IMR-90 (cell line): ENCODE data around the gene TNPO1. TPM values are rescaled to one million over a fixed set of nuclear protein-coding genes. Genes with fewer than 3 reads are reported as not detected.

Experiments
- ATAC-seq: fragments of 200-7000 bp; cut with Tn5 transposase; 2 replicates; pipeline ENCODE4 v1.9.1; 2020; ENCODE audit warnings: low read depth, mild to moderate bottlenecking, moderate library complexity
- BruUV-seq: library from RNA; stranded (reverse); fragments of 400-500 nt; replicated peaks from 2 replicates; lab custom pipeline; 2021; lab: Mats Ljungman, UMichigan
- CTCF ChIA-PET: fragments of 300-600 bp; formaldehyde crosslinking; extraction: SDS; loops from one replicate; lab custom pipeline; 2021; ENCODE audit warnings: antibody characterized with exemption; lab: Yijun Ruan, JAX
- POLR2A ChIA-PET: fragments of 300-600 bp; sonication (Branson Sonifier 250); formaldehyde crosslinking; loops from one replicate; lab custom pipeline; 2022; ENCODE audit warnings: antibody characterized with exemption; ENCODE audit not compliant: unreplicated experiment; lab: Charles Lee
- DNase-seq: peaks from one replicate; pipeline ENCODE4 v3.0.0; 2013
- H2AFZ ChIP-seq: replicated peaks from 2 replicates; pipeline ENCODE3; 2013; ENCODE audit warnings: low read length, mild to moderate bottlenecking; ENCODE audit not compliant: poor library complexity
- H2AK5ac ChIP-seq: 2 replicates; pipeline ENCODE4 v1.6.1; 2013; ENCODE audit warnings: low read depth, low read length, inconsistent platforms
- H2AK9ac ChIP-seq: replicated peaks from 2 replicates; pipeline ENCODE3; 2013; ENCODE audit warnings: mild to moderate bottlenecking, low read depth, low read length, moderate library complexity; ENCODE audit not compliant: poor library complexity
- H2BK120ac ChIP-seq: 2 replicates; pipeline ENCODE4 v1.6.1; 2013; ENCODE audit warnings: low read depth, low read length, inconsistent platforms
- H2BK15ac ChIP-seq: 3 replicates; pipeline ENCODE4 v1.6.1; 2013; ENCODE audit warnings: low read depth, low read length, inconsistent platforms
- H2BK20ac ChIP-seq: 2 replicates; pipeline ENCODE4 v1.6.1; 2013; ENCODE audit warnings: low read depth, mild to moderate bottlenecking, inconsistent platforms, low read length, moderate library complexity
- H2BK5ac ChIP-seq: 2 replicates; pipeline ENCODE4 v1.6.1; 2013; ENCODE audit warnings: mild to moderate bottlenecking, low read depth, low read length, inconsistent platforms; ENCODE audit not compliant: poor library complexity, severe bottlenecking
- H3K14ac ChIP-seq: replicated peaks from 2 replicates; pipeline ENCODE4 v1.6.1; 2013; ENCODE audit warnings: low read depth, low read length, inconsistent platforms
- H3K18ac ChIP-seq: 2 replicates; pipeline ENCODE4 v1.6.1; 2013; ENCODE audit warnings: low read depth, low read length, control low read depth
- H3K23ac ChIP-seq: 2 replicates; pipeline ENCODE4 v1.6.1; 2013; ENCODE audit warnings: low read depth, low read length, inconsistent platforms
- H3K27ac ChIP-seq: 2 replicates; pipeline ENCODE4 v1.5.1; 2013; ENCODE audit warnings: mild to moderate bottlenecking, control low read depth, low read length; ENCODE audit not compliant: insufficient read depth
- H3K27me3 ChIP-seq: 2 replicates; pipeline ENCODE4 v1.6.1; 2013; ENCODE audit warnings: low read length; ENCODE audit not compliant: control insufficient read depth, insufficient read depth
- H3K36me3 ChIP-seq: 2 replicates; pipeline ENCODE4 v1.6.1; 2013; ENCODE audit warnings: low read length, mixed read lengths; ENCODE audit not compliant: control insufficient read depth, insufficient read depth
- H3K4ac ChIP-seq: 2 replicates; pipeline ENCODE4 v1.6.1; 2013; ENCODE audit warnings: low read depth, low read length, inconsistent platforms
- H3K4me1 ChIP-seq: 2 replicates; pipeline ENCODE4 v1.6.1; 2013; ENCODE audit warnings: low read length, mixed read lengths; ENCODE audit not compliant: control insufficient read depth, insufficient read depth
- H3K4me2 ChIP-seq: 2 replicates; pipeline ENCODE4 v1.6.1; 2013; ENCODE audit warnings: low read depth, mild to moderate bottlenecking, control low read depth, low read length, moderate library complexity
- H3K4me3 ChIP-seq: 2 replicates; pipeline ENCODE4 v1.5.1; 2013; ENCODE audit warnings: low read depth, mild to moderate bottlenecking, control low read depth, low read length, moderate library complexity; ENCODE audit not compliant: insufficient read depth
- H3K56ac ChIP-seq: 2 replicates; pipeline ENCODE4 v1.6.1; 2013; ENCODE audit warnings: low read length, inconsistent platforms; ENCODE audit not compliant: insufficient read depth; ENCODE audit errors: extremely low read depth
- H3K79me1 ChIP-seq, 2 experiments: 2 replicates each; pipeline ENCODE4 v1.6.1; 2013; ENCODE audit warnings: low read length in 2 of 2, inconsistent platforms in 1 of 2, low read depth in 1 of 2
- H3K9ac ChIP-seq: 2 replicates; pipeline ENCODE4 v1.6.1; 2013; ENCODE audit warnings: low read depth, low read length, control low read depth
- H3K9me1 ChIP-seq: 2 replicates; pipeline ENCODE4 v1.6.1; 2013; ENCODE audit warnings: low read length, inconsistent platforms; ENCODE audit not compliant: insufficient read depth
- H3K9me3 ChIP-seq: 2 replicates; pipeline ENCODE4 v1.6.1; 2013; ENCODE audit warnings: low read length; ENCODE audit not compliant: control insufficient read depth, insufficient read depth
- H4K20me1 ChIP-seq: 2 replicates; pipeline ENCODE4 v1.6.1; 2013; ENCODE audit warnings: low read length, inconsistent platforms; ENCODE audit not compliant: insufficient read depth
- H4K5ac ChIP-seq: 2 replicates; pipeline ENCODE4 v1.6.1; 2013; ENCODE audit warnings: mild to moderate bottlenecking, low read depth, low read length, control low read depth
- H4K8ac ChIP-seq, 2 experiments: 2 replicates each; pipeline ENCODE4 v1.6.1; 2013; ENCODE audit warnings: low read depth in 2 of 2, low read length in 2 of 2, control low read depth in 1 of 2, inconsistent platforms in 1 of 2
- H4K91ac ChIP-seq: 2 replicates; pipeline ENCODE4 v1.6.1; 2013; ENCODE audit warnings: low read depth, low read length, inconsistent platforms; ENCODE audit not compliant: insufficient read depth
- BHLHE40 ChIP-seq: fragments of 150-350 bp; IDR thresholded peaks from 2 replicates; pipeline ENCODE4 v1.6.1; 2016; ENCODE audit warnings: mild to moderate bottlenecking, low read depth, low read length
- CEBPB ChIP-seq: IDR thresholded peaks from 2 replicates; pipeline ENCODE4 v1.6.1; 2012; ENCODE audit warnings: low read depth, low read length, improper control_type of control experiment
- CHD1 ChIP-seq: IDR thresholded peaks from 2 replicates; pipeline ENCODE4 v1.6.1; 2012; ENCODE audit warnings: low read depth, low read length, improper control_type of control experiment
- FOS ChIP-seq: fragments of 150-350 bp; IDR thresholded peaks from 2 replicates; pipeline ENCODE4 v1.6.1; 2016; ENCODE audit warnings: low read depth, low read length
- MAFK ChIP-seq: IDR thresholded peaks from 2 replicates; pipeline ENCODE4 v1.6.1; 2012; ENCODE audit warnings: low read depth, low read length, improper control_type of control experiment
- MAZ ChIP-seq: IDR thresholded peaks from 2 replicates; pipeline ENCODE4 v1.6.1; 2012; ENCODE audit warnings: low read depth, mild to moderate bottlenecking, low read length, improper control_type of control experiment, moderate library complexity, borderline replicate concordance
- MXI1 ChIP-seq: IDR thresholded peaks from 2 replicates; pipeline ENCODE4 v1.6.1; 2012; ENCODE audit warnings: low read depth, mild to moderate bottlenecking, low read length, moderate library complexity, borderline replicate concordance
- NFE2L2 ChIP-seq: fragments of 150-350 bp; IDR thresholded peaks from 2 replicates; pipeline ENCODE4 v1.6.1; 2016; ENCODE audit warnings: low read depth, mild to moderate bottlenecking, low read length
- RAD21 ChIP-seq: IDR thresholded peaks from 2 replicates; pipeline ENCODE4 v1.6.1; 2012; ENCODE audit warnings: low read length, improper control_type of control experiment
- RCOR1 ChIP-seq: IDR thresholded peaks from 2 replicates; pipeline ENCODE4 v1.6.1; 2012; ENCODE audit warnings: mild to moderate bottlenecking, low read length, improper control_type of control experiment; ENCODE audit not compliant: insufficient replicate concordance
- RFX5 ChIP-seq: IDR thresholded peaks from 2 replicates; pipeline ENCODE4 v1.8.0; 2012; ENCODE audit warnings: low read depth, mild to moderate bottlenecking, low read length, moderate library complexity
- SMC3 ChIP-seq: fragments of 150-350 bp; IDR thresholded peaks from 2 replicates; pipeline ENCODE4 v1.6.1; 2016; ENCODE audit warnings: low read depth, mild to moderate bottlenecking, antibody characterized with exemption, low read length, moderate library complexity
- WGBS, 2 experiments: methylation state at CpG; one replicate each; pipeline versions ENCODE4 v1.1.5 to v1.1.7; 2013; ENCODE audit warnings: missing lambda C conversion rate in 2 of 2; ENCODE audit not compliant: insufficient read length in 1 of 2; ENCODE audit errors: extremely low coverage in 2 of 2; 5-methylcytosine and 5-hydroxymethylcytosine counted together
- dilution Hi-C: fragments of 300-500 bp; cut with HindIII; formaldehyde crosslinking; loops from one replicate; pipeline ENCODE4 v1.14.3; 2018; ENCODE audit warnings: low sequenced_read_pairs; ENCODE audit not compliant: unreplicated experiment
- in situ Hi-C: fragments of 300-500 bp; cut with MboI; formaldehyde crosslinking; loops from 3 replicates; pipeline ENCODE4 v1.14.3; 2019; ENCODE audit warnings: low sequenced_read_pairs, inconsistent platforms, mixed read lengths
- intact Hi-C: fragments of 100-400 bp; cut with micrococcal nuclease; formaldehyde crosslinking; loops from 2 replicates; pipeline ENCODE4 v1.10.0; 2022
- polyA plus RNA-seq, 3 experiments: library from polyadenylated mRNA; depleted of rRNA; stranded (reverse); fragments of >200 nt; gene quantifications; 2 replicates each; pipeline ENCODE4 v1.2.3, GENCODE V29; 2012; ENCODE audit warnings: low replicate concordance in 1 of 3
- total RNA-seq: library from RNA; depleted of rRNA; stranded (reverse); fragments of >200 nt; gene quantifications from 2 replicates; pipeline ENCODE4 v1.2.3, GENCODE V29; 2012
- TF ChIP-seq, protein P1 (sequence below): fragments of 150-350 bp; IDR thresholded peaks from 2 replicates; pipeline ENCODE4 v1.6.1; 2016; ENCODE audit warnings: low read depth, mild to moderate bottlenecking, low read length, moderate library complexity, borderline replicate concordance
- TF ChIP-seq, protein P2 (sequence below): fragments of 150-350 bp; IDR thresholded peaks from 2 replicates; pipeline ENCODE4 v1.6.1; 2017; ENCODE audit warnings: mild to moderate bottlenecking, antibody characterized with exemption, low read length, low read depth
- TF ChIP-seq, protein P3 (sequence below): conservative IDR thresholded peaks from 2 replicates; pipeline ENCODE4 v1.5.1; 2012; ENCODE audit warnings: mild to moderate bottlenecking, low read depth, low read length, improper control_type of control experiment

TNPO1 gene
- total and polyA plus RNA-seq, 2 of the 4 experiments (the other 2 are of a cell fraction) = 45.5 to 400 TPM

DNA sequence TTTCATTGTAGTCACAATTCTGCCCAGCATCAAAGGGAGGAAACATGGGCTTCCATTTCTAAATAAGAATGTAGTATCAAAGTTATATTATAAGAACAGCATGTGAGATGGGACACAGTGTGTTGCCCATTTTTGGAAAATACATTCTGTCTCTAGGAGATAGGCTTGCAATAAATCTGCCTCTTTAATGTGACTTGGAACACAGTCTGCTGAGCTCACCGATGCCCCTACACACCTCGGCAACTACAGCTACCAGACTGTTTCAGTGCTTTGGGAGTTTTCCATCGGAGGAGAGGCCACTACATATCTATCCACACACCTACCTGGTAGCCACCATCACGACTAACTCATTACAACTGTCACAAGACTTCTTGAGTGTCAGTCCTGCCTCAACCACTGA, 120.4 kb downstream of the TNPO1 start:
- DNase-seq (no peak), ATAC-seq (no peak)
- Histone ChIP-seq H3K27me3 (no peaks in the 10 kb centered on the region), H3K18ac (no peak overlapping the region), H3K4me2 (no peak overlapping the region), H4K91ac (no peak overlapping the region), H3K9me1 (no peaks in the 10 kb centered on the region), H2BK120ac (no peak overlapping the region), H3K56ac (no peak overlapping the region), H3K27ac (no peak overlapping the region), H2AFZ (no peak overlapping the region), H3K4ac (no peak overlapping the region), H2AK5ac (no peak overlapping the region), H3K14ac (no peak overlapping the region), H2BK5ac (no peak overlapping the region), H3K36me3 (no peaks in the 10 kb centered on the region), H3K4me3 (no peak overlapping the region), H3K23ac (no peak overlapping the region), H2AK9ac (no peak overlapping the region), H3K9me3 (no peaks in the 10 kb centered on the region), H2BK20ac (no peak overlapping the region), H4K20me1 (no peaks in the 10 kb centered on the region), H3K4me1 (no peaks in the 10 kb centered on the region), H3K9ac (no peak overlapping the region), H4K8ac (no peak overlapping the region), H3K79me1 (no peaks in the 10 kb centered on the region), H2BK15ac (no peak overlapping the region), H4K5ac (no peak overlapping the region)
- intact Hi-C loops = no loop called here
- TF ChIP-seq MAFK = no peak
- TF ChIP-seq NFE2L2 = no peak
- no peak for TF ChIP-seq CHD1
- TF ChIP-seq RAD21 = no peak
- TF ChIP-seq MXI1 = no peak
- no peak for TF ChIP-seq BHLHE40
- no peak for TF ChIP-seq MAZ
- TF ChIP-seq, protein P1, sequence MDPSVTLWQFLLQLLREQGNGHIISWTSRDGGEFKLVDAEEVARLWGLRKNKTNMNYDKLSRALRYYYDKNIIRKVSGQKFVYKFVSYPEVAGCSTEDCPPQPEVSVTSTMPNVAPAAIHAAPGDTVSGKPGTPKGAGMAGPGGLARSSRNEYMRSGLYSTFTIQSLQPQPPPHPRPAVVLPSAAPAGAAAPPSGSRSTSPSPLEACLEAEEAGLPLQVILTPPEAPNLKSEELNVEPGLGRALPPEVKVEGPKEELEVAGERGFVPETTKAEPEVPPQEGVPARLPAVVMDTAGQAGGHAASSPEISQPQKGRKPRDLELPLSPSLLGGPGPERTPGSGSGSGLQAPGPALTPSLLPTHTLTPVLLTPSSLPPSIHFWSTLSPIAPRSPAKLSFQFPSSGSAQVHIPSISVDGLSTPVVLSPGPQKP = no peak
- TF ChIP-seq FOS = no peak
- TF ChIP-seq, protein P2, sequence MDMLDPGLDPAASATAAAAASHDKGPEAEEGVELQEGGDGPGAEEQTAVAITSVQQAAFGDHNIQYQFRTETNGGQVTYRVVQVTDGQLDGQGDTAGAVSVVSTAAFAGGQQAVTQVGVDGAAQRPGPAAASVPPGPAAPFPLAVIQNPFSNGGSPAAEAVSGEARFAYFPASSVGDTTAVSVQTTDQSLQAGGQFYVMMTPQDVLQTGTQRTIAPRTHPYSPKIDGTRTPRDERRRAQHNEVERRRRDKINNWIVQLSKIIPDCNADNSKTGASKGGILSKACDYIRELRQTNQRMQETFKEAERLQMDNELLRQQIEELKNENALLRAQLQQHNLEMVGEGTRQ = no peak
- TF ChIP-seq, protein P3, sequence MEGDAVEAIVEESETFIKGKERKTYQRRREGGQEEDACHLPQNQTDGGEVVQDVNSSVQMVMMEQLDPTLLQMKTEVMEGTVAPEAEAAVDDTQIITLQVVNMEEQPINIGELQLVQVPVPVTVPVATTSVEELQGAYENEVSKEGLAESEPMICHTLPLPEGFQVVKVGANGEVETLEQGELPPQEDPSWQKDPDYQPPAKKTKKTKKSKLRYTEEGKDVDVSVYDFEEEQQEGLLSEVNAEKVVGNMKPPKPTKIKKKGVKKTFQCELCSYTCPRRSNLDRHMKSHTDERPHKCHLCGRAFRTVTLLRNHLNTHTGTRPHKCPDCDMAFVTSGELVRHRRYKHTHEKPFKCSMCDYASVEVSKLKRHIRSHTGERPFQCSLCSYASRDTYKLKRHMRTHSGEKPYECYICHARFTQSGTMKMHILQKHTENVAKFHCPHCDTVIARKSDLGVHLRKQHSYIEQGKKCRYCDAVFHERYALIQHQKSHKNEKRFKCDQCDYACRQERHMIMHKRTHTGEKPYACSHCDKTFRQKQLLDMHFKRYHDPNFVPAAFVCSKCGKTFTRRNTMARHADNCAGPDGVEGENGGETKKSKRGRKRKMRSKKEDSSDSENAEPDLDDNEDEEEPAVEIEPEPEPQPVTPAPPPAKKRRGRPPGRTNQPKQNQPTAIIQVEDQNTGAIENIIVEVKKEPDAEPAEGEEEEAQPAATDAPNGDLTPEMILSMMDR = no peak
- no peak for TF ChIP-seq RFX5
- no peak for TF ChIP-seq SMC3
- TF ChIP-seq CEBPB = no peak
- TF ChIP-seq RCOR1 = no peak
- BruUV-seq = no TSS peak
- WGBS, 2 experiments = 77% methylated on average over 3 of the region's 4 CpGs; no CpG with 5 or more reads in 1 of the 2 experiments
- POLR2A ChIA-PET = no interaction called here
- dilution Hi-C loops = no loop called here
- in situ Hi-C loops = no loop called here
- CTCF ChIA-PET = no interaction called here
